ENCODE results near the gene RAI1. TPM values are rescaled to one million over a fixed set of nuclear protein-coding genes. Genes with fewer than 3 reads are reported as not detected.

Gene RAI1
- total RNA-seq, 4 donors from 2014 or later: 17.0 to 36.3 (median 22.3) TPM

DNA sequence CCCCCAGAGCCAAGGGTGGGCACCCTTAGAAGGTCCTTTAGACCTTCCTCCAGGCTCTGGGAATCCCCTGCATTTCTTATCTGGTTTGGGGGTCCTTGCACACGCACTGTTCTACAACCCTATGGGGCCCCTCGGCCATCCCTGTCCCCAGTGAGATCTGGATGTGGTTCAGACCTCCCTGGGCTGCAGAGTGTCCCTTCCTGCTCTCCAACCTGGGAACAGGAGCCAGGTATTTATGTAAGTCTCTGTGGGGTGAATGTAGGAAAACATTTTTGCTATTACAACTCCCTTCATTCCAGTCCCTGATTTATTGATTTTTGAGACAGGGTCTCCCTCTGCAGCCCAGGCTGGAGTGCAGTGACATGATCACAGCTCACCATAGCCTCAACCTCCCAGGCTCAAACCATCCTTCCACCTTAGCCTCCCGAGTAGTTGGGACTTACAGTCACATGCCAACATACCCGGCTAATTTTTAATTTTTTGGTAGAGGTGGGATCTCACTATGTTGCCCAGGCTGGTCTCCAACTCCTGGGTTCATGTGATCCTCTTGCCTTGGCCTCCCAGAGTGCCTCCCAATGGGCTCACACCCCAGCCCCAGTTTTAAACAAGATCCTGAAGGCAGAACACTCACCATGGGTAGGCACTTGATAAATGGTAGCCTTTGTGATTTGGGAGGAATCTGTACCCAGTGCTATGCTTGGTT is 61.6 kb downstream of the RAI1 start:
- H3K27ac ChIP-seq: no peak overlapping the region
- WGBS, 2 donors: 72 to 83% methylated on average over 4 of the region's 4 CpGs

DNA sequence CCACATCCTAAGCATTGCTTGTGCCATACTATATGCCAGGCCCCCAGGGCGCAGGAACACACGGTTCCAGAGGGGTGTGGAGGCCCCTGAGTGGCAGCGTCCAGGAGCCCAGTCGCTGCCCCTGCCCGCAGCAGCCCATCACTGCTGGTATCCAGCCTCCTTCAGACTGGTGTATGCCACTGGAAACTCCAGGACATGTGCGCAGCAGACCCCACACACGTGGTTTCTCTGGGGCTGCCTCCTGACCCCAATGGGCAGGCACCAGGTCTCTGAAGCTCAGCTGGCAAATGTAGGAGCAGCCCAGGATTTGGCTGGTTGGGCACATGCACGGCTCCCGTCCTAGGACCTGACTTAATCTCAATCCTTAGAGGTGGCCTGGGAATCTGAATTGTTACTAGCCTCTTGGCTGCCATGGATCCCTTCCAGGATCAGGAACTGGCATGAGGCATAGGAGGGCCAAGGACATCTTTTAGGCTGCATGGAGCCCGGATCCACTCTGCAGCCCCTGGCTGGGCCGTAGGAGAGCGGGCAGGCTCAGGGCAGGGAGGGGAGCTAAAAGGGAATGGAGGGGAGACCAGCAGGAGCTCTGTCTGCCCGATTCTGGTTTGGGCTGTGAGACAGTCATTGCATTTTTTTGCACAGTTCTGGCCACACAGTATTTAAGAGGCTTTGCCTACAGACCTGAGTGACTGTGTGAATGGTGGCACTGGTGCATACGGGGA is 62.3 kb downstream of the RAI1 start:
- Histone ChIP-seq H3K27ac (no peak overlapping the region), H3K36me3 (peaks cover 0 to 6% (median 0%) of the 10 kb centered on the region in 3 donors), H3K4me3 (no peak overlapping the region), H3K27me3 (no peaks in the 10 kb centered on the region), H3K9me3 (no peaks in the 10 kb centered on the region), H3K4me1 (peaks cover 40 to 75% (median 43%) of the 10 kb centered on the region in 3 donors)
- no peak for TF ChIP-seq POLR2A (IDR thresholded peaks at IDR 0.05)
- TF ChIP-seq, protein P1, sequence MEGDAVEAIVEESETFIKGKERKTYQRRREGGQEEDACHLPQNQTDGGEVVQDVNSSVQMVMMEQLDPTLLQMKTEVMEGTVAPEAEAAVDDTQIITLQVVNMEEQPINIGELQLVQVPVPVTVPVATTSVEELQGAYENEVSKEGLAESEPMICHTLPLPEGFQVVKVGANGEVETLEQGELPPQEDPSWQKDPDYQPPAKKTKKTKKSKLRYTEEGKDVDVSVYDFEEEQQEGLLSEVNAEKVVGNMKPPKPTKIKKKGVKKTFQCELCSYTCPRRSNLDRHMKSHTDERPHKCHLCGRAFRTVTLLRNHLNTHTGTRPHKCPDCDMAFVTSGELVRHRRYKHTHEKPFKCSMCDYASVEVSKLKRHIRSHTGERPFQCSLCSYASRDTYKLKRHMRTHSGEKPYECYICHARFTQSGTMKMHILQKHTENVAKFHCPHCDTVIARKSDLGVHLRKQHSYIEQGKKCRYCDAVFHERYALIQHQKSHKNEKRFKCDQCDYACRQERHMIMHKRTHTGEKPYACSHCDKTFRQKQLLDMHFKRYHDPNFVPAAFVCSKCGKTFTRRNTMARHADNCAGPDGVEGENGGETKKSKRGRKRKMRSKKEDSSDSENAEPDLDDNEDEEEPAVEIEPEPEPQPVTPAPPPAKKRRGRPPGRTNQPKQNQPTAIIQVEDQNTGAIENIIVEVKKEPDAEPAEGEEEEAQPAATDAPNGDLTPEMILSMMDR (IDR thresholded peaks at IDR 0.05): no peak
- DNase-seq: no peak
- WGBS, 2 donors: 82% methylated on average over 11 of the region's 14 CpGs
- intact Hi-C loops (cut with DNase I): no loop called here

More for the DNA sequence above, 61.6 kb downstream of the RAI1 start:
- Histone ChIP-seq H3K27me3 (no peaks in the 10 kb centered on the region), H3K4me3 (no peak overlapping the region), H3K36me3 (peaks cover 0 to 6% (median 0%) of the 10 kb centered on the region in 3 donors), H3K9me3 (no peaks in the 10 kb centered on the region), H3K4me1 (peaks cover 44 to 80% (median 50%) of the 10 kb centered on the region in 3 donors)
- TF ChIP-seq, protein P1 (IDR thresholded peaks at IDR 0.05): no peak
- TF ChIP-seq POLR2A (IDR thresholded peaks at IDR 0.05): no peak
- no peak for DNase-seq
- intact Hi-C loops (cut with DNase I): no loop called here

DNA sequence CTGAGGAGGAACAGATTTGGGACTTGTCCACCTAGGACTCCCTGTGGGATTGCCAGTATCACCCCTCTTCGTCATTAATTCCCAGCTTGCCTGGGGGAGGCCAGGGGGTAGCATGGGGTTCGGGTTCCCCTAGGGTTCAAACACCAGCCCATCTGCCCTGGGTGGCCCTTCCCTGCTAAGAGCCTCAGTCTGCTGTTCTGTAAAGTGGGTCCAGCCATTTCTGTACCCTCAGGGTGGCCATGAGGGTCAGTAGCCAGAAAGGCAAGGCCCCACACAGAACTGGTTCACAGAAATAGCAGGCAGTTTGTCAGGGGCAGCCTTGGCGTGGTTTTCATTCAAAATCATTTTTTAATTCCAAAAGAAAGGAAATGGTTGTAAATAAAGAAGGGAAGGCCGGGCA is 62.9 kb downstream of the RAI1 start:
- no peaks in the 10 kb centered on the region for H3K27me3 ChIP-seq
- H3K4me3 ChIP-seq: no peak overlapping the region
- no peak overlapping the region for H3K27ac ChIP-seq
- H3K9me3 ChIP-seq: no peaks in the 10 kb centered on the region
- no peak for TF ChIP-seq POLR2A (IDR thresholded peaks at IDR 0.05)
- TF ChIP-seq, protein P1 (IDR thresholded peaks at IDR 0.05): no peak
- peaks cover 0 to 6% (median 0%) of the 10 kb centered on the region in 3 donors for H3K36me3 ChIP-seq
- peaks cover 34 to 75% (median 38%) of the 10 kb centered on the region in 3 donors for H3K4me1 ChIP-seq
- intact Hi-C loops (cut with DNase I): no loop called here
- no peak for DNase-seq
- WGBS, 2 donors: 78 to 98% methylated on average over 2 to 4 of the region's 4 CpGs

DNA sequence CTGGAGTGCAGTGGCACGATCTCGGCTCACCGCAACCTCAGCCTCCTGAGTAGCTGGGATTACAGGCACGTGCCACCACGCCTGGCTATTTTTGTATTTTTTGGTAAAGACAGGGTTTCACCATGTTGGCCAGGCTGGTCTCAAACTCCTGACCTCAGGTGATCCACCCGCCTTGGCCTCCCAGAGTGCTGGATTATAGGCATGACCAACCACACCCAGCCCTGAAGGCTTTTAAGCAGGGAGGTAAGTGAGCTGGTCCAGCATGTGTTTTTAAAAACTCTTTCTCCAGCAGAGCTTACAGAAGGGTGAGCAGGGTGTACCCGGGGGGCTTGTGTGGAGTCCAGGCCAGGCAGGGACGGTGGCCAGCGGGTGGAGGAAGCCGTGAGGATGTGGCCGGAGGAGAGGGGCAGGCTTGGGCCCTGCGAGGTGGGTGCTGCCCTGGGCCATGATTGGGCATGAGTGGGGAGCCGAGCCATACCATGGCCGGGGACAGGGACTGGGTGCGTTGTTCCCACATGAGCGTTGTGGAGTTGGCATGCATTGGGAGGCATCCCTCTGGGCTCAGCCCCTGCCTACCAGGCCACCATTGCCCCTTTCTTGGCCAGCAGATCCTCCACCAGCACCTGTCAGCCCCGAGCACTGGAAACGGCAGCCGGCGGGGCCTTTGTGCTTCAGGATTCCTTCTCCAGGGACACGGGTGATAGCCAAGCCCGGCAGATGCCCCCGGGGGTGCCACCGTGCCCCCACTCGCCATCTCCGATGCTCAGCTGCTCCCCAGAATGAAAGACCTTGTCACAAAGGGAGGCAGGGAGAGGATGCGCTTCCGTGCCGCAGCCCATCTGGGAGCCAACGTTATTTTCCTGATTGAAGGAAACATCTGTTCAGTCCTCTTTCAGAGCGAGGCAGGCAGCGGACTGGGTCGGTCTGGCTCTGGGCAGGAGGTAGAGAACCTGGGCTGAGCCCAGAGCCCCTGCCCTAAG is 64.5 kb downstream of the RAI1 start:
- no peak for DNase-seq
- H3K4me3 ChIP-seq: no peak overlapping the region
- H3K27ac ChIP-seq: no peak overlapping the region
- peaks cover 17 to 73% (median 38%) of the 10 kb centered on the region in 3 donors for H3K4me1 ChIP-seq
- intact Hi-C loops (cut with DNase I): no loop called here
- whole genome bisulfite sequencing, 2 donors: 76 to 79% methylated on average over 15 to 22 of the region's 33 CpGs
- H3K27me3 ChIP-seq: no peaks in the 10 kb centered on the region
- H3K9me3 ChIP-seq: no peaks in the 10 kb centered on the region
- TF ChIP-seq, protein P1 (IDR thresholded peaks at IDR 0.05): no peak
- no peak for TF ChIP-seq POLR2A (IDR thresholded peaks at IDR 0.05)
- H3K36me3 ChIP-seq: peaks cover 0 to 6% (median 0%) of the 10 kb centered on the region in 3 donors

Measured in esophagus squamous epithelium (tissue), 5 donors.